ENCODE measurements around the gene URB1.

GRCh38 chr21:32410916-32411315, 18.1 kb upstream of the URB1 start:
- no peak for TF ChIP-seq CTCF (IDR thresholded peaks at IDR 0.05; ENCODE audit: control extremely low read depth in 1 of 3, insufficient read depth in 1 of 3, low read depth in 1 of 3, low read length in 3 of 3)
- TF ChIP-seq CHD2 (IDR thresholded peaks at IDR 0.05; ENCODE audit: low read length): no peak
- no peak for TF ChIP-seq YY1 (IDR thresholded peaks at IDR 0.05; ENCODE audit: low read depth, low read length)
- TF ChIP-seq KDM5A (IDR thresholded peaks at IDR 0.05; ENCODE audit: low read length): no peak
- no peak for TF ChIP-seq TCF12 (IDR thresholded peaks at IDR 0.05; ENCODE audit: low read depth, low read length)
- no peak for TF ChIP-seq RXRA (IDR thresholded peaks at IDR 0.05; ENCODE audit: insufficient read depth, low read depth, low read length)
- TF ChIP-seq PHF8 (conservative IDR thresholded peaks at IDR 0.05; ENCODE audit: low read depth, low read length): no peak
- TF ChIP-seq EGR1 (IDR thresholded peaks at IDR 0.05; ENCODE audit: borderline replicate concordance, low read depth, low read length): no peak
- TF ChIP-seq SIN3A (conservative IDR thresholded peaks at IDR 0.05 in 1 of 2, IDR thresholded peaks at IDR 0.05 in 1 of 2; ENCODE audit: low read depth in 1 of 2, low read length in 2 of 2): no peak
- no peak for TF ChIP-seq POLR2AphosphoS5 (IDR thresholded peaks at IDR 0.05; ENCODE audit: low read depth, low read length)
